ENCODE measurements around the gene AGAP1.

The AGAP1 gene

GRCh38 chr2:235847576-235847975 lies 353.7 kb downstream of the AGAP1 start:
- DNase-seq (ENCODE audit: low read depth): no peak

GRCh38 chr2:235848055-235848454 lies 354.2 kb downstream of the AGAP1 start:
- DNase-seq (ENCODE audit: low read depth): no peak

- no peak for DNase-seq (ENCODE audit: low read depth)
Measured at GRCh38 chr2:235848946-235849345, 355.1 kb downstream of the AGAP1 start.

GRCh38 chr2:235849489-235849888 lies 355.6 kb downstream of the AGAP1 start:
- no peak for DNase-seq (ENCODE audit: low read depth)

- DNase-seq (ENCODE audit: low read depth): no peak
Measured at GRCh38 chr2:235850289-235850688, 356.4 kb downstream of the AGAP1 start.

GRCh38 chr2:235850771-235851551 lies 357.1 kb downstream of the AGAP1 start:
- no peak for DNase-seq (ENCODE audit: low read depth)

GRCh38 chr2:235851828-235852525 lies 358.1 kb downstream of the AGAP1 start:
- no peak for DNase-seq (ENCODE audit: low read depth)

- no peak for DNase-seq (ENCODE audit: low read depth)
Measured at GRCh38 chr2:235852526-235852920, 358.7 kb downstream of the AGAP1 start.

GRCh38 chr2:235854276-235854675 lies 360.4 kb downstream of the AGAP1 start:
- DNase-seq (ENCODE audit: low read depth): no peak

GRCh38 chr2:235855011-235855410 lies 361.2 kb downstream of the AGAP1 start:
- DNase-seq (ENCODE audit: low read depth): no peak

GRCh38 chr2:235856151-235856854 lies 362.5 kb downstream of the AGAP1 start:
- no peak for DNase-seq (ENCODE audit: low read depth)

GRCh38 chr2:235857598-235857997 lies 363.8 kb downstream of the AGAP1 start:
- no peak for DNase-seq (ENCODE audit: low read depth)

- DNase-seq (ENCODE audit: low read depth): no peak
Measured at GRCh38 chr2:235858881-235859280, 365.0 kb downstream of the AGAP1 start.

- no peak for DNase-seq (ENCODE audit: low read depth)
Measured at GRCh38 chr2:235859651-235860050, 365.8 kb downstream of the AGAP1 start.

- DNase-seq (ENCODE audit: low read depth): no peak
Measured at GRCh38 chr2:235860111-235860510, 366.3 kb downstream of the AGAP1 start.

- no peak for DNase-seq (ENCODE audit: low read depth)
Measured at GRCh38 chr2:235860871-235861270, 367.0 kb downstream of the AGAP1 start.

- no peak for DNase-seq (ENCODE audit: low read depth)
Measured at GRCh38 chr2:235861383-235861782, 367.5 kb downstream of the AGAP1 start.

GRCh38 chr2:235863414-235863813 lies 369.6 kb downstream of the AGAP1 start:
- no peak for DNase-seq (ENCODE audit: low read depth)

GRCh38 chr2:235864302-235864701 lies 370.5 kb downstream of the AGAP1 start:
- DNase-seq (ENCODE audit: low read depth): no peak

GRCh38 chr2:235864733-235865515 lies 371.1 kb downstream of the AGAP1 start:
- no peak for DNase-seq (ENCODE audit: low read depth)

- DNase-seq (ENCODE audit: low read depth): no peak
Measured at GRCh38 chr2:235866373-235866772, 372.5 kb downstream of the AGAP1 start.

GRCh38 chr2:235868224-235868623 lies 374.4 kb downstream of the AGAP1 start:
- no peak for DNase-seq (ENCODE audit: low read depth)
